Transverse colon (tissue), 4 donors: ENCODE measurements around the gene TCF7.

Experiments
- CTCF ChIP-seq, 5 experiments: fragments of 200-600 bp in 3 of 5; fragments of 450-650 bp in 2 of 5; sonication (generic) in 3 of 5; IDR thresholded peaks; 1 replicate in 2 of 5; 2 replicates in 3 of 5; pipeline ENCODE4 v1.5.1; 2016 to 2017; ENCODE audit warnings: antibody characterized with exemption in 5 of 5, inconsistent platforms in 3 of 5, mild to moderate bottlenecking in 2 of 5, moderate library complexity in 1 of 5
- POLR2A ChIP-seq: fragments of 450-650 bp; IDR thresholded peaks from one replicate; pipeline ENCODE4 v1.6.1; 2016; ENCODE audit warnings: antibody characterized with exemption, mild to moderate bottlenecking, moderate library complexity
- POLR2AphosphoS5 ChIP-seq, 3 donors: sonication (generic); formaldehyde crosslinking; IDR thresholded peaks; one replicate each; pipeline ENCODE4 v1.6.1; 2016; ENCODE audit warnings: antibody characterized with exemption in 3 of 3

GRCh38 chr5:134135091-134135655, 20.7 kb downstream of the TCF7 start:
- TF ChIP-seq CTCF (IDR thresholded peaks at IDR 0.05) (no peak), POLR2A (no peak), POLR2AphosphoS5 (IDR thresholded peaks at IDR 0.05) (no peak)
